GM19455 (cell line): Measurements from ENCODE around the gene ITGA8.
"Not testable (repeated sequence)": the region's sequence is repeated elsewhere in the genome, so short reads cannot be mapped to it uniquely, and the experiment has no call there.

Experiments used
- ATAC-seq: cut with Tn5 transposase; IDR thresholded peaks from one replicate; pipeline ENCODE4 v1.9.1; 2021; ENCODE audit not compliant: unreplicated experiment

Gene ITGA8

DNA sequence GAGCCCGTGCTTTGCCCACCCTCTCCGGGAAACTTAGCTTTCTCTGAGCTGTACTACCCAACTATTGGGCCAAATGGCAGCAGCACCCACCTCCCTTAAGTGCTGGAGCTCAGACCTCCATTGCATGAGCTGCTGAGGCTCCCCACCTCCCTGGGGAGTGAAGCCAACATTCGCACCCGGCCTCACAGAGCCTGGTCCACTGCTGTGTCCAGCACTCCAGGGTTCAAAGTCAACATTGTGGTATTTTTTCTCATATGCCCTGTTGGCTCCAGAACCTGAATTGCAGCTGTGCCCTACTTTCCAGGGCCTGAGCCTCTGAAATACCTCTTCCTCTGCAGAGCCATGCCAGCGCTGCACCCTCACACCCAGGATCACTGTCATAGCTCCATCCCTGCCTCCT is 29.7 kb downstream of the ITGA8 start:
- ATAC-seq = no peak

DNA sequence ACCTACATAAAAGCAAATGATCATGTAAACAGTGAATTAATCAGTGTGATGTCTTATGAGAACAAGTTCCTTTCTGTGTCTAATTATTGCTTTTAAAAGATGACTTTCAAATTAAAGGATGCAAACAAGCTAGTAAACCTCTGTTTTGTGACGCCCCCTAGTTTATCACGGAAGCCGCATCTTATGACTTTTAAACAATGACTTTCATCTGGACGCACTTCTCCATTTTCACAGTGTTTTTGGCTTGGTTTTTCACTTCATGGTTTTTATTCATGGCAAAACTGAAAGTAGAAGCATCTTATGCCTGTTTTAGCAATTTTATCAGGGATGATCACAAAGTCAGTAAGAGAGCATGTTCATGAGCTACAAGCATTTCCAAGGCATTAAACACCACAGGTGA is 35.0 kb downstream of the ITGA8 start:
- no peak for ATAC-seq

DNA sequence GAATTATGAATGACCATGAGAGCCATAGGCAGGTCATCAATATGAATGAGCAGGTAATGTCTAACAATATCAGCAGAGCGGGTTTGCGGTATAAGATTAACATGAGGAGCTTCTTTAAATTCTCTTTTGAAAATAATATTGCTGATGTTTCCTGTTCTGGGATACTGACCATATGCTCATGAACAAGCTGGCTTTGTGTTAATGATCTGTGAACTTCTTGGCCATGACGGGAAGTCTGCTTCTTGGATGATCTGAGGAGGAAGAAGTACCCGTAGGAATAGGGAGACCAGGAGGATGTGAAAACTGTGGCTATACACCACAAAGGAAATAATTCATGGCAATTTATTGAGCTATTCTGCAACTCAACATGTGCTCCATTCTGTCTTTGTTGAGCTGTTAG is 38.6 kb downstream of the ITGA8 start:
- ATAC-seq = no peak

DNA sequence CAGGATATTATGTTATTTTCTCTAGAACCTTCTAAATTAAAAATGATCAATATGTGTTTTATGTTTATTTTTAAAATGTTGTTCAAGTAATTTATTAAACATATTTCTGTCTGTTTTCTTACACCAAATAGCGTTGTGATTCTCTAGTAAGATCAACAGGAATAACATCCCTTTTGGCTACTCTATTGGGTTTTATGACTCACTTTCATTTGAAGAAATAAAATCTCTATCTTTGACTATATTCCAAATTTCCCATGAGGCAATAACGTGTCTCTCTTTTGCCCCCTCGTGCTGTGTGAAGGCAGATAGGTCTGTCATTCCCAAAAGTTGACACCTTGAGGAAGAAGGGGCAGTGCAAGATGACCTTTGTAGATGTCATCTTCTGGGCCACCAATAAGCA is 40.9 kb downstream of the ITGA8 start:
- ATAC-seq = no peak

DNA sequence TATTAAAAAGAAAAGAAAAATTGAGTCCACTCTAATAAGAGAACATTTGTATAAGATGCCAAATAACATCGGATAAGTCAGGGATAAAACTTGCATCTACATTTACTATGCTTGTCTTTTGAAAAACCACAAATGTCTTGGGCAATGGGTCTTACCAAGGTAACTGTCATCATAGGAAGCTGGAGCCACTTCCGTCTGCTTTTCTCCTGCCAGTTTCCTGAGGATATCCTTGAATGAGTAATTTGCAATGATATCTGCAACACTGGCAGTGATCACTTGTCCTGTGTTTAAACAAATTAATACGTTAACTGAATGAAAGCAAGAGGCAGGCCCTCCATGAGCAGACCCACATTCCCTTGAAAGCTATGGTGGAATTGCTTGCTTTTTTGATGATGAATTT is 47.3 kb downstream of the ITGA8 start:
- no peak for ATAC-seq

DNA sequence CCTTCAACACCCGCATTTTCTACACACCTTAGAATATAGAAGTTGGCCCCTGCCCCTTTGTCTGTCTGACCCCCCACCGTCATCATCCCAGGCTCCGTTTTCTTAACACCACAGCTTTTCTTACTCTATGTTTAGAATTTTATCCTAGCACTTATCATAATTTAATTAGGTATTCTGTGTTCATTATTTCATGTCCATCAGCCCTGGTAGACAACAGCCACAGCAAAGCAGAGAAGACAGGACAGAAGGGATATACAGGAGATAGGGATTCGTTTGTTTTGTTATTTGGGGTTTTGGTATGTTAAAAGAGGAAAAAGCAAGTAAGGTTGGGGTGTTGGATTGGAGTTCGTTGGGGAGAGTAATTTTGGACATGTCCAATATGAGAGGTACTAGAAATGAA is 48.8 kb downstream of the ITGA8 start:
- ATAC-seq = no peak

DNA sequence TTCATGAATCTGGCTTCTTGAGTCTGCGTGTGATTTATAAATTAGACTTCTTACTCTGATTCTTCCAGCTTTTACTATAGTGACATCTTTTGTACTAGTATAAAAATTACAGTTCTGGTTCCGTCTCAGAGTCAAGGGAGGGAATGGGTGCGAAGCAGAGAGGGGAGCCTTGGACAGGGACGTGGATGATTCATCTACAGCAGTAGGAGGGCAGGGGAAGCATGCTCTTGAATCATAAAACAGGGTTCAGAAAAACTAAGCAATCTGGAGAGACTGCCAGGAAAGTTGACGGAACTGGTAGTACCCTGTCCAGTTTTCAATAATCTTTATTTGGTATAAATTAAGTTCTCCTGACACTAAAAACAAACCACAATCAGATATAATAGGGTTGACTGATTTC is 58.1 kb downstream of the ITGA8 start:
- no peak for ATAC-seq

DNA sequence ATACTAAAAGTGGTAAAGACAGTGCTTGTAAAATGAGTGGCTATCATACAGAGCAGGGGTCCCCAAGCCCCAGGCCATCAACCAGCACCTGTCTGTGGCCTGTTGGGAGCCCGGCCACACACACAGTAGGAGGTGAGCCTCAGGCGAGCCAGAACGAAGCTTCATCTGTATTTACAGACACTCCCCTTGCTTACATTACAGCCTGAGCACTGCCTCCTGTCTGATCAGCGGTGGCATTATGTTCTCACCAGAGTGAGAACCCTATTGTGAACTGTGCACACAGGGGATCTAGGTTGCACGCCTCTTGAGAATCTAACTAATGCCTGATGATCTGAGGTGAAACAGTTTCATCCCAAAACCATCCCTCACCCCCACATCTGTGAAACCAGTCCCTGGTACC is 58.7 kb downstream of the ITGA8 start:
- ATAC-seq = no peak

DNA sequence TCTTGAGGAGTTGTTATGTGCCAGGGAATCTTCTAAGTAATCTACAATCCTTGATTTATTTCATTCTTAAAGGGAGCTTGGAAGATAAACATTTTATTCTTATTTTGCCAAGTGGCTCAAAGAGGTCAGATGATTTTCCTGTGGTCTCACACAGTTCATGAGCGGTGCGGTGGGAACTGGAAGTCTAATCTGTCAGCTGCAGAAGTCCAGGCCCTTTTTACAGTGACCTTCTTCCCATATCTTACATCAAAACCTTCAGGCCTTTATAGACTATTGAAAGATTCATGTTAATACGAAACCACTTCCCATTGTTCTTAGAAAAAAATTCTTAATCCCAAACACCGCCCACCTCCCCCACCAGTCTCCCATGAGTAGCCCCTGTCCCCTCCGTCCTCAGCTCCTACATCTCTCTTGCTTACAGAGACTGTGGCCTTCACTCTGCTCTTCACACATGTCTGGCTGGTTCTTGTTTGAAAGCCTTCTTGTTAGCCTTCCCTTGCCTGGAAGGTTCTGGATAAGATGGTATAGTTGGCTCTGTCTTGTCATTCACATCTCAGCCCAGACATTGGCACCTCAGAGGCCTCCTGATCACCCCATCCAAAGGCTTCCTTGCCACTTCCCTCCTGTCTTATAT is 61.5 kb downstream of the ITGA8 start:
- no peak for ATAC-seq

DNA sequence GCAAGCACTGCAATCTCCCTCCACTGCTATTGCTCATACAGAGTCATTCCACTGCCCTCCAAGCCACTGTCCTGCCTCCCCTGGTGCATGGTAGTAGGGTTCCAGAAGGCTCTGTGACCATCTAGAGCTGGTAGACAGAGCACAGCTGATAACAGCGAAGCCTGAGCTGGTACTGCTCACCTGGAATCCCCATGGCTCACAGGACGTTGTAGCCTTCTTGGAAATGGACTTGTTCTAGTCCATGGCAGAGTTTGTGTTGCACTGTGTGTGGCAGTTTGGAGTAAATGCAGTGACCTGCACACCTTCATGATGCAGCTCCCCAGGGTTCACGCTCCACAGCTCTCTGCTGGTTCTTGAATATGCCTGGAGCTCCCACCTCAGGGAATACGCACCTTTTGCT is 67.0 kb downstream of the ITGA8 start:
- no peak for ATAC-seq

DNA sequence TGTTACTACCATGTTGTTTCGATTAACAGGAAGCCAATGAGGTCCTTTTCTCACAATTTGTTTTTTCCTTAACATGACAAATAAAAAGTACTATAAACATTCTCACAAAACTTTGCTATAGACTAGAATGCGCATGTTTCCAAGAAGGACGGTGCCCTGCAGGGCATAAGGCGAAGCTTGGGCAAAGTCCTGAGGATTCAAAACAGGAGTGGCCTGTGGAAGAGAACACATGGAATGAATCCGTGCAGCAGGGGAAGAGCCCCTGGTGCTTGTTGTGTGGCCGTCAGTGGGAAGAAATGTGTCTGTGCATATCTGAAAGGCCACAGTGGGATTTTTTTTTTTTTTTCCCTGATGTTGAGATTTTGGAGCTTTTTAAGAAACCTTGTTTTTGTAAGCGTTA is 67.6 kb downstream of the ITGA8 start:
- no peak for ATAC-seq

DNA sequence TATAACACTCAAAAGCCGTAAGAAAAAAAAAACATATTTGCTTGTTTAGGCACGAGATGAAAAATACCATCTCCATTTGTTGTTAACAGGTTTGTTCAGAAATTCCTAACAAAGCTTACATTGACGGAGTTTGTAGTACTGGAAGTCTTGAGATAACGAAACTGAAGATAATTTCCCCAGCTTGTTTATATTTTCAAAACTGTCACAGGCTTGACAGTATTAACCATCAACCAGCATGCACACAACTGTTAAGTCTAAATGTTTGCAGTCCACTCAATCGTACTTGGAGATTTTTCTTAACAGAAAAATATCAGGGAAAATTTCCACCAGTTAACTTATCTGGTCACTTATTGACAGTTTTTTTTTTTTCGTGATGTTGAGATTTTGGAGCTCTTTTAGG is 68.5 kb downstream of the ITGA8 start:
- ATAC-seq = no peak

DNA sequence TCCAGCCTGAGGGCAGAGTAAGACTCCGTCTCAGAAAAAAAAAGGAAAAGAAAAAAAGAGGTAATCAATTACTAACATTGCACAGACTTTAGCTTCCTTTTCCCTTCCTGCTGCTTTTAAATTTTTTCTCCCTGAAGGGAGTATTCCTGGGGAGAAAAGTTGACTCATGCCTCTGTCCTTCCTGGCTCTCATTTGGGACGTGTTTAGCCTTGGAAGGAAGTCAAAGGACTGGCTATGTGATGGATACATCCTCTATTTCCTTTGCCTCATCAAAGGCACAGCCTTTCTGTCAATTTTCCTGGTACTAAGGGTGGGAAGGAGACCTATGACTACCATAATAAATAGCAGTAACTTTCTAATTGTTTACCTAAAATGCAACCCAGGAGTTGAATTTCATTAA is 77.6 kb downstream of the ITGA8 start:
- ATAC-seq = no peak

DNA sequence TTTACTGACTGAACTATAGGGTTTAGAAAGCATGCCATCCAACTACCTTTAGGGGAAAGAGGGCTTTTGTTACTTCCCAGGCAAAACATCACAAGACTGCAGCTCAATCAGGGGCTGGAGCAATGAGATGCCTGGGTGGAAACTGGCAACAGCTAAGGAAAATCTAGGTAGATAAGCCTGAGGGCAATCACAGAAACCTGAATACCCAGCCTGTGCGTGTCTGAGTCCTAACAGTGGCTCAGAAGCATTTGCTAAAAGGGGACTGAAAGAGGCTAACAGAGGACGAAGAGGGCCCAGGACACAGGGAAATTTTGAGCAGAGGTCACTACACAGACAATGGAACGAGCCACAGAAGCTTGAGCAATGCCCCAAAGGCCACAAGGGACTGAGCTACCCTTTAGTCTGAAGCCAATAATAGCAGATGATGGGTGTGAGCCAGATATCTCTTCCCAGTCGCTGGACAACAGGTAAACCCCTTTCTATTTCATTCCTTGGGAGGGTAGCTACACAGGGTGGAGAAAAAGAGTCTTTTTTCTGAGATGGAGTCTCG is 79.1 kb downstream of the ITGA8 start:
- ATAC-seq = no peak

DNA sequence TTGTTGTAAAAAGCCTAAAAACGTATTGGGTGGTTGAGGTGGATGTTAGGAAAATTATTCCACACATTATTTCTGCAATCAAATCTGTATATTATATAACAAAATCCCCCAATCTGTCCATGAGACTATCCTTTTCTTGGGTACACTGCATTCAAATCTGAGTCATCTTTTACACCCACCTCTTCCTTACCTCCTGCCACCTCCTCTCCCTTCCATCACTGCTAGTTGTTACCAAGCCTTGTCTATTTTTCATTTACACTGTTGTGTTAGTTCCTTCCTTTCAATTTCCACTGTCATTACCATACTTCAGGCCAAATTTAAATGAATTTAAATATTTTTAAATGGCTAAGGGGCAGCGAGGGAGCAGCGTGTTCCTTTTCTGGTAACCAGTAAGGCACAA is 83.3 kb downstream of the ITGA8 start:
- ATAC-seq = no peak

DNA sequence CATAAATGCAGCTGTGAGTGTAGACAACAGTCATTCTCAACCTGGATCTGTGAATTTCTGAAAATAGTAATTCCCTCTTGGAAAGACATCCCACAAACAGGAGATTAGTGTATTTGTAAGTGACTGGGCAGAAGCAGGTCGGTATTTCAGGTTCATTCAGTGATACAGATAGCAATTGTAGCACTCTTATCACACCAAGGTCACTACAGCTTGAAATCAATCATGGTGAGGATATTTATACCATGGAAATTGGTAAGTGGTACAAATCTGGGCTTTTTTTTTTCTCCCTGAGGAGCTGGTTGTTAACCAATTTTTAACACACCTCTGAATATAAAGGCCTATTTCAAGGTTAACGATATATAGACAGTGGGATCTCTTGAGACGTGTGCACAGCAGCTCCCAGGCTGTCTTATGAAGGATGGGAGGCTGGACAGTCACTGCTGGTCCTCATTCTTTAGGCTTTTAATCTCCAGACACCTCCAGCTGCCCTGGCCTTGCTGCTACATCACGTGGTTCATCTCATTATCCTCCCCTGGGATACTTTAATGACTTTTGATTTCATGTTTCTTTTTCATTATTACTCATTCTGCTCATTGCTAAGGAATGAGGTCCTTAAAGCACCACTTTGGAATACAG is 87.1 kb downstream of the ITGA8 start:
- ATAC-seq = no peak

DNA sequence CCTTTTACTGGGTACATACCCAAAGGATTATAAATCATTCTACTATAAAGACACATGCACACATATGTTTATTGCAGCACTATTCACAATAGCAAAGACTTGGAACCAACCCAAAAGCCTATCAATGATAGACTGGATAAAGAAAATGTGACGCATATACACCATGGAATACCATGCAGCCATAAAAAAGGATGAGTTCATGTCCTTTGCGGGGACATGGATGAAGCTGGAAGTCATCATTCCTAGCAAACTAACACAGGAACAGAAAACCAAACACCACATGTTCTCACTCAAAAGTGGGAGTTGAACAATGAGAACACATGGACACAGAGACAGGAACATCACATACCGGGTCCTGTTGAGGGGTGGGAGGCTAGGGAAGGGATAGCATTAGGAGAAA is 88.5 kb downstream of the ITGA8 start:
- not testable (repeated sequence) for ATAC-seq

DNA sequence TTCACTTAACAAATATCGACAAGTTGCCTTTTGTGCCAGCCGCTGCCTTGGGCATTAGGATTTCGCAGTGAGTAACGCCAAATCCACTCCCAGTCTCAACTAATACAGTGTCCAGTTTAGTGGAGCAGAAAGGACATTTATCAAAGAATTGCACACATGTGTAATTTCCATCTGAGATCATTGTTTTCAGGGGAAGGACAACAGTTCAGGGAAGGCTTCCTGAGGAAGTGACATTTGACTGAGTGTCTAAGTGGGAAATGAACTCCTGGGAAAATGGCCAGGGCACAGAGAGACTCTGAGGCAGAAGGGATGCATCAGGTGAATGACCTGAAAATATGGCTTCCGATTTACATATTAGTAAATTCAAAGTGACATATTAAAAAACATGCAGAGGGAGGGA is 89.4 kb downstream of the ITGA8 start:
- no peak for ATAC-seq

DNA sequence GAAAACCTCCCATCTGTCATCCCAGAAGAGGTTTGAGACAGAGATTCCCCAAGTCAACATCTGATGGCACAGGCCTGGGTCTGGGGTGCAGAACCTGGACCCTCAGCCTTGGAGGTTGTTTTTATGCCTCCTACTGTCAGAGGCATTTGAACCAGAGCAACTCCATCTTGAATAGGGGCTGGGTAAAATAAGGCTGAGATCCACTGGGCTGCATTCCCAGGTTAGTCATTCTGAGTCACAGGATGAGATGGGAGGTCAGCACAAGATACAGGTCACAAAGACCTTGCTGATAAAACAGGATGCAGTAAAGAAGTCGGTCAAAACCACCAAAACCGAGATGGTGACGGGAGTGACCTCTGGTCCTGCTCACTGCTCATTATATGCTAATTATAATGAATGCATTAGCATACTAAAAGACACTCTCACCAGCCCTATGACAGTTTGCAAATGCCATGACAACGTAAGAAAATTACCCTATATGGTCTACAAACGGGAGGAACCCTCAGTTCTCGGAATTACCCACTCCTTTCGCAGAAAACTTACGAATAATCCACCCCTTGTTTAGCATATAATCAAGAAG is 92.0 kb downstream of the ITGA8 start:
- no peak for ATAC-seq

DNA sequence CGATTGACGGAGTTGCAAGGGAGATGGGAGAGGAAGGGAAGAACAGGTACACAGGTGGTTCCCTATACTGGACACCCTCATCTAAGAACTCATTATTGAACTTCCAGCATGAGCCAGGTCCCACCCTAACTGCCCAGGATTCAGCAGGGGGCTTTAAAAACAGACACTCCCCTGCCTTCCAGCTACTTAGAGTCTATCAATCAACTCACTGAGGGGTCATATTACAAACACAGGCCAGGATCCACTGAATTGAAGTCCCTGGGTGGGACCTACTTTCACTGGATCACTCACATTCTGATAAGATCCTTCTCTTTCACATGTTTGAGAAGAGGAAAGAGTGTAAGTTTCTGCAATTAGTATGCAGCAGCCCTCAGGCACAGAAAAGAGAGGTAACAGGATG is 92.8 kb downstream of the ITGA8 start:
- ATAC-seq = no peak

DNA sequence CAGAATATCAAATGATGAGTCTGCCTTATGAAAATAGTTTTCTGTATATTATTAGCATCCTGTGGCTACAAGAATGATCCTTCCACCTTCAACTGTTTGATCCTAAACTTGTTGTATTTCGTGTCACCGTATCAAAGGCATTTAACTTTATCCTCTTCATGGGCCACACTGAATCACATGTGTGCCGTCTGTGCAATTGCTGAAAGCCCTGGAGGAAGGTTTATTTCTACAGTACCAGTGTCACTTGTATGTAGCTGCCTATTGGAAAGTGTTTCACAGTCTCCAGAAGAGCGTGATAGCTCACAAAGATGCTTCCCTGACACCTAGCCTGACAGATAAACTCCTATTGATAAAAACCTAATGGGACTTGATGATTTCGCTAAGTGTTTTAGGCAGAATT is 94.5 kb downstream of the ITGA8 start:
- ATAC-seq = no peak

DNA sequence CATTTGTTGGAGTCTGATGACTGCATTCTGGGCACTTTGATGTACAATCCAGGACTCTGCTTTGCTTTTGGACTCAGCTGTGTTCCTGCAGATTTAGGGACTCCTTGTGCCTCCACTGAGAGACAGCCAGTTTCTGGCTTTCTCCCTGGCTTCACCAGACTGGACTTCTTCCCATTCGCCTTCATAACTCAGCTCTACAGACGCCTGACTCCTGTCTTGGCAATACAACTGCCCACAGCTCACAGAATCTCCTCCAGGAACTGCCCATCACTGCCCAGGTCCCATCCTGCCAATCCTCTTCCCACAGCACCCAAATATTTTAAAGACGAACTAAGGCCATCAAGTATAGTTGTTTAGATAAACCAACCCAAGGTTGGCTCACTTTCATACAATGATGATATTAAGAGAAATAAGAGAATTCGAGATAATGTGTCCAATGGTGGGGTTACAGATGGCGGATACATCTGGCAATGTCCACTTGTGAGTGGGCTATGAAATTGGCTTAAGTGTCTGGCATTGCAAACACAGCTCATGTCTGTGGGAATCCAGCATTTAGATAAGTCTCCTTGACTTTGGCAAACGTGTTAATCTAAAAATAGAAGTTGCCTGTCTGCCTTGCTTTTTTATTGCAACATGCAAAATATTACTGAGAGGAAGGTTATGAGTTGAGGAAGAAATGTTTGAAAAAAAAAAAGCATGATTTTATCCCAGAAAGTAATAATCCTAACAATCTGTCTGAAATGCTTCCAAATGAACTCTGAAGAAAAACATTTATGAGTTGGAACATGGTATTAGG is 95.1 kb downstream of the ITGA8 start:
- ATAC-seq = no peak
